Peyer's patch (tissue), 4 donors: ENCODE data around the gene ALX3.

Experiments used
- CTCF ChIP-seq, 6 experiments: fragments of 450-650 bp in 4 of 6; fragments of 200-600 bp in 2 of 6; sonication (generic) in 1 of 6; IDR thresholded peaks; one replicate each; pipeline ENCODE4 v1.5.1; 2017 to 2019; ENCODE audit warnings: antibody characterized with exemption in 6 of 6, mild to moderate bottlenecking in 3 of 6, moderate library complexity in 1 of 6
- POLR2A ChIP-seq, 2 donors: fragments of 450-650 bp; IDR thresholded peaks; one replicate each; pipeline ENCODE4 v1.5.1; 2017; ENCODE audit warnings: antibody characterized with exemption in 2 of 2, mild to moderate bottlenecking in 2 of 2, moderate library complexity in 2 of 2

- TF ChIP-seq POLR2A (IDR thresholded peaks at IDR 0.05), result no peak
- TF ChIP-seq CTCF (IDR thresholded peaks at IDR 0.05), result no peak
Measured at GRCh38 chr1:110070671-110071242, at the start of gene ALX3.
